ENCODE measurements around the gene PAN2.
A peak's percentile ranks its signal among the peaks of the same experiment; 100 is the strongest.
"Not testable (repeated sequence)": the region's sequence is repeated elsewhere in the genome, so short reads cannot be mapped to it uniquely, and the experiment has no call there.

PAN2 gene

DNA sequence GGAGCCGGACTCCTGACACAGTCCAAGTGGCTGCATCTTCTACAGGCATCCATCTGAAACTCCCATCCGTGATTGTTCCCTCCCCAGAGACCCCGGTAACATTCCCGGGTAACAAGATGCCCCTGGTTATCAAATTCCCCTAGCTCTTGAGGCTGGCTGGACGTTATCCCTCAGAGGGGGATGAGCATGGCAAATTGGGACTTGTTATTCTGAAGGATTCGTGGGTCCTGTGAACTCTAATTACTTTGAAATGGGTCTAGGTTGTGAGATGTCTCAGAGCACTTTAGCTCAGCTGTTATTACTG lies 642 bp upstream of the PAN2 start:
- Mint-ChIP-seq H3K27ac (peak overlapping the region; percentile 99), H3K9me3 (no peaks in the 10 kb centered on the region), H3K4me3 (peak overlapping the region; percentile 94), H3K4me1 (peaks cover 57% of the 10 kb centered on the region), H3K36me3 (peaks cover 11% of the 10 kb centered on the region), H3K27me3 (no peaks in the 10 kb centered on the region)
- CTCF ChIA-PET, result no interaction called here
- no peak for DNase-seq

DNA sequence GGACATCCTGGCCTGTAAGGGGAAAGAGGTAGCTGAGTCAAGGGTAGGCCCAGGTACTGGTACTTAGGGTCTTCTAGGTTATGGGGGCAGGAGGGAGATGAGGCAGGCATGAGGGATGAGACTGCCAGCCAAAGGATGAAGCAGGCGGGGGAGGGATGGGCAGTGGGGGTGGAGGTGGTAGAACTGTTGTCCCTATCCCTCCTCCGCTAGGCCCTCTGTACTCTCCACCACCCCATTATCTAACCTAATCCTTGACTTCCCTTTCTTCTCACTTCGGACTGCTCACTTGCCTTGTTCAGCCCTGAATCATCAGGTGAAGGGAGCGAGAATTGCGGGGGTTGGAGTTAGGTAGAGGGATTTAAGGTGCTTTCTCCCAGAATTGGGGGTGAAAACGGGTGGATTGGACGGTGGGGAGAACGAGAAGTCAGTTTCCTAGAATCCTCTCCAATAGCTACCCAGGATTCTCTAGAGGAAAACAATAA lies 562 bp downstream of the PAN2 start:
- H3K36me3 Mint-ChIP-seq, result peaks cover 5% of the 10 kb centered on the region
- no peak for DNase-seq
- no peaks in the 10 kb centered on the region for H3K9me3 Mint-ChIP-seq
- peak overlapping the region; percentile 99 for H3K27ac Mint-ChIP-seq
- H3K4me1 Mint-ChIP-seq, result peaks cover 45% of the 10 kb centered on the region
- H3K27me3 Mint-ChIP-seq, result no peaks in the 10 kb centered on the region
- CTCF ChIA-PET, result interaction anchor here (1.2 to 1.7 kb wide), 2 partner anchors 27 to 35 kb away, joined by 4 read pairs; partner anchors contain the start of gene STAT2
- H3K4me3 Mint-ChIP-seq, result peak overlapping the region; percentile 94

DNA sequence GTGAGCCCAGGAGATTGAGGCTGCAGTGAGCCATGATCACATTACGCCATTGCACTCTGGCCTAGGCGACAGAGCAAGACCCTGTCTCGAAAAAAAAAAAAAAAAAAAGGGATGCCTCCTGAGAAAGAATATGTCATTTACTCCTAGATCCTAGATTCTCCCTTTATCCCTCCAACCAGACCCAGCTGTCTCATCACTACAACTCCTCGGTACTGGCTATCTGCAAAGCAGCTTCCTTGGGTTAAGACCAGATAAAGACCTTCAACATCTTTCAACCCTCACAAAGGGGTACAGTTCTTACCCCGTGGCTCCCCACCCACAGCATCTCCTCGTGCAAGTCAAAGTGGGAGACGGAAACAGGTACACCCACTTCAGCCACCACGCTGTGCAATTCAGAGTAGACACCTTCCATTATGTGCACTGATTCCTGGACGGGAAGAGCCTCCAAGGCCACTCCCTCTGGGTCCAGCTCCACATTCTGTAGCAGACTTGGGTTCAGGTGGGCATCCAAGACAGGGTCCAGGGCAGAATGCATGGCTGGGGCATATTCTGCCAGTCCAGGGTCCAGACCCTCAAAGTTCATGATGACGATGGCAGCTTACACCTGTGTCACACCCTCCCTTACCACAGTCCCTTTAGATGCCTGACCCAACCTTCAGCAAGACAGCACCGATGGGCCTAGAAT lies 1.1 kb downstream of the PAN2 start:
- CTCF ChIA-PET, result interaction anchor here (0.6 to 1.7 kb wide), 4 partner anchors 14 to 34 kb away, joined by 3 to 4 read pairs (median 4); partner anchors contain the start of gene STAT2
- peak; percentile 23 for DNase-seq
- H3K4me1 Mint-ChIP-seq, result peaks cover 39% of the 10 kb centered on the region
- H3K27ac Mint-ChIP-seq, result peak overlapping the region; percentile 99
- no peaks in the 10 kb centered on the region for H3K9me3 Mint-ChIP-seq
- peaks cover 9% of the 10 kb centered on the region for H3K36me3 Mint-ChIP-seq
- no peaks in the 10 kb centered on the region for H3K27me3 Mint-ChIP-seq
- H3K4me3 Mint-ChIP-seq, result peak overlapping the region; percentile 94

DNA sequence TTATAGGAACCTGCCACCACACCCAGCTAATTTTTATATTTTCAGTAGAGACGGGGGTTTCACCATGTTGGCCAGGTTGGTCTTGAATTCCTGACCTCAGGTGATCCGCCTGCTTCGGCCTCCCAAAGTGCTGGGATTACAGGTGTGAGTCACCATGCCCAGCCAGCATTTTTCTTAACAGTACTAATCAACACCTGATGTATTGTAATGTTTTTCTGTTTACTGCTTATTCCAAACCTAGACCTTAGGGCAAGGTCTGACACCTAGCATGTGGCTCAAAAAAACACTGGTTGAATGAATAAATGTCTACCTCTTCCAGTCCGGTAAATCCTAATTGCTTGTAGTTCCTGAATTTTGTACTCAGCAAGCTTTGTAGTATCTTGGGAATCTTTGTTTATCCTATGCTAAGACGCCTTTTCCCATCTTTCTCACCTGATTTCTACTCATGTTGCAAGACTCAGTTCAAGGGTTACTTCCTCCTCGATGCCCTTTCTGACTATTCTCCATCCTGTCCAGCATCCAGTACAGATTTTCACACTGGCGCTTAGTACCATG lies 2.8 kb downstream of the PAN2 start:
- Mint-ChIP-seq H3K4me3 (no peak overlapping the region), H3K27me3 (no peaks in the 10 kb centered on the region), H3K9me3 (no peaks in the 10 kb centered on the region), H3K4me1 (peaks cover 25% of the 10 kb centered on the region), H3K27ac (peak overlapping the region; percentile 43), H3K36me3 (peaks cover 21% of the 10 kb centered on the region)
- no peak for DNase-seq
- CTCF ChIA-PET, result no interaction called here

GRCh38 chr12:56326533-56326932 lies 7.3 kb downstream of the PAN2 start:
- H3K36me3 Mint-ChIP-seq, result peaks cover 38% of the 10 kb centered on the region
- no peak overlapping the region for H3K27ac Mint-ChIP-seq
- H3K4me3 Mint-ChIP-seq, result no peak overlapping the region
- CTCF ChIA-PET, result no interaction called here
- H3K4me1 Mint-ChIP-seq, result peaks cover 3% of the 10 kb centered on the region
- no peaks in the 10 kb centered on the region for H3K9me3 Mint-ChIP-seq
- DNase-seq, result no peak
- H3K27me3 Mint-ChIP-seq, result no peaks in the 10 kb centered on the region

GRCh38 chr12:56326126-56326525 lies 7.7 kb downstream of the PAN2 start:
- Mint-ChIP-seq H3K4me3 (no peak overlapping the region), H3K27ac (no peak overlapping the region), H3K4me1 (no peaks in the 10 kb centered on the region), H3K36me3 (peaks cover 38% of the 10 kb centered on the region), H3K9me3 (no peaks in the 10 kb centered on the region), H3K27me3 (no peaks in the 10 kb centered on the region)
- CTCF ChIA-PET, result interaction anchor here (1.5 kb wide), 1 partner anchor 138 kb away, joined by 4 read pairs; no protein-coding TSS in a partner anchor
- no peak for DNase-seq

DNA sequence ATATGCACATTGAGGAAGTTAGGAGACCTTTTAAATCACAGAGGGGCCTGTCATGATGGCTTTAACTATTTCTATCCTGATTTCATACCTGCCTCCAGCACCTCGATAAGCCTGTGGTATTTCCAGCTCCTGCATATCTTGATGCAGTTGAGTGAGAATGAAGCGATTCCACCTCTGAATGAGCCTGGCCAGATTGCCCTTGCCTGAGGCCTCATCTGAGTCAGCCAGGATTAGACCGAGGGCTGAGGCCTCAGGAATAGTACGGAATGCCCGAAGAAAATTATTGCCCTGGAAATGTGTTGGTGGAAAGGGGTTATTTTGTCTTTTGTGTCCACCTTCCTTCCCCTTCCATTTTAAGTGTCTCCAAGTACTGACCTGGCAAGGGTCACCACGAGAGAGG lies 9.6 kb downstream of the PAN2 start:
- no peak for DNase-seq
- CTCF ChIA-PET, result interaction anchor here (0.6 kb wide), 1 partner anchor 327 kb away, joined by 3 read pairs; the partner anchor contains the start of gene SUOX
- no peaks in the 10 kb centered on the region for H3K9me3 Mint-ChIP-seq
- no peak overlapping the region for H3K4me3 Mint-ChIP-seq
- H3K27me3 Mint-ChIP-seq, result no peaks in the 10 kb centered on the region
- no peak overlapping the region for H3K27ac Mint-ChIP-seq
- H3K36me3 Mint-ChIP-seq, result peaks cover 43% of the 10 kb centered on the region
- no peaks in the 10 kb centered on the region for H3K4me1 Mint-ChIP-seq

DNA sequence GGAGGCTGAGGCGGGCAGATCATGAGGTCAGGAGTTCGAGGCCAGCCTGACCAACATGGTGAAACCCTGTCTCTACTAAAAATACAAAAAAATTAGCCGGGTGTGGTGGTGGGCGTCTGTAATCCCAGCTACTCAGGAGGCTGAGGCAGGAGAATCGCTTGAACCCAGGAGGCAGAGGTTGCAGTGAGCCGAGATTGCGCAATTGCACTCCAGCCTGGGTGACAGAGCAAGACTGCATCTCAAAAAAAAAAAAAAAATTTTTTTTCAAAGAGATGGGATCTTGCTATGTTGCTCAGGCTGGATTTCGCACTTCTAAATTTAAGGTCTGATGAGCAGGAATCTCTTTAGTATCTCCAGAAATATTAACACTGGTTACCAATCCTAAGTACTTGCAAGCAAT lies 12.2 kb downstream of the PAN2 start:
- peaks cover 40% of the 10 kb centered on the region for H3K36me3 Mint-ChIP-seq
- H3K4me3 Mint-ChIP-seq, H3K4me1 Mint-ChIP-seq, DNase-seq, H3K27me3 Mint-ChIP-seq, H3K9me3 Mint-ChIP-seq, CTCF ChIA-PET, H3K27ac Mint-ChIP-seq: not testable (repeated sequence)

DNA sequence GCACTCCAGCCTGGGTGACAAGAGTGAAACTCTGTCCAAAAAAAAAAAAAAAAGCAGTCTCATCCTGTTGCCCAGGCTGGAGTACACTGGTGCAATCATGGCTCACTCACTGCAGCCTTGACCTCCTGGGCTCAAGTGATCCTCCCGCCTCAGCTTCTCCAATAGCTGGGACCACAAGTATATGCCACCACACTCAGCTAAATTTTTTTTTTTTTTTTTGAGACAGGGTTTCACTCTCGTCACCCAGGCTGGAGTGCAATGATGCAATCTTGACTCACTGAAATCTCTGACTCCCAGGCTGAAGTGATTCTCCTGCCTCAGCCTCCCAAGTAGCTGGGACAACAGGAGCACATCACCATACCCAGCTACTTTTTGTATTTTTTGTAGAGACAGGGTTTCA lies 12.8 kb downstream of the PAN2 start:
- H3K27ac Mint-ChIP-seq, result no peak overlapping the region
- H3K4me3 Mint-ChIP-seq, result no peak overlapping the region
- H3K9me3 Mint-ChIP-seq, result no peaks in the 10 kb centered on the region
- H3K36me3 Mint-ChIP-seq, result peaks cover 36% of the 10 kb centered on the region
- CTCF ChIA-PET, result interaction anchor here (1.2 kb wide), 1 partner anchor 21 kb away, joined by 4 read pairs; no protein-coding TSS in a partner anchor
- no peaks in the 10 kb centered on the region for H3K27me3 Mint-ChIP-seq
- no peak for DNase-seq
- H3K4me1 Mint-ChIP-seq, result peaks cover 8% of the 10 kb centered on the region

GRCh38 chr12:56317675-56318074 lies 16.1 kb downstream of the PAN2 start:
- H3K27ac Mint-ChIP-seq, result no peak overlapping the region

DNA sequence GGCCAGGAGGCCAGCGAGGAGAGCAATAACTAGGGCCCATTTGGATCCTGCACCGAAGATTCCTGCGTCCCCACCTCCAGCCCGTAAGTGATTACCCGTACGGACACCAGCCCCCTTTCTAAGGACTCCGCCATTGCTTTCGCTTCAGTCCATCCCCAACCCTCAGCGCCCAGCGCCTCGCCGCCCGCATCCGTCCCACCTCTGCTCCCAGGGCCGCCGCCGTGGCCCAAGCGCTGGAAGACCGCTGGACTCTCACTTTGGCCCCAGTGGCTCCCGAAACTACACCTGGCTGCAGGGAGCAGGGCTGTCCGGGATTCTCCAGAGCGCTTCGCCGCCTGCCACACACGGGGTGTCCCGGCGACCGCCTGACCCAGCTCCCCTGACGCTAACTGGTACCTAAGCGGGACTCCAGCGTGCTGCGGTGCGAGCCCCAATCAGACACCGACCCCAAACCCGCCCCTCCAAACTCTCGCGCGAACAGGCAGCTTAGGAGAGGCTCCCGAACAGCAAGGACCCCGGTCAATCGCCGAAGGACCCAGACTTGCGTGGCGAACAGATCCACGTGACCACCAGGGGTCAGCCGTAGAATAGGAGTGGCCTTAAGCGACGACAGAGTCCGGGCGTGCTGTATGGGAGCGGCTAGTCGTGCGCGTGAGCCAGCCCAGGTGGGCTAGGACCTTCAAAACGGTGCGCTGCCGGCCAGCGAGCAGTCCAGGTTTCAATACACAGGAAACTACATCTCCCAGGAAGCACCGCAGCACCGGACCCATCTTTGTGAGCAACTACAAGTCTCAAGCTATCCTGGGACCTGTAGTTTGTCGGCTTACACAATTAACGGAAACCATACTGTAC lies 18.0 kb downstream of the PAN2 start, which contains the start of gene CNPY2:
TSS of gene CNPY2 (minus strand) at position 367 of the 852 bp plus-strand sequence. CDS start 771 bp downstream, outside the sequence.
- H3K36me3 Mint-ChIP-seq, result peaks cover 26% of the 10 kb centered on the region
- H3K4me1 Mint-ChIP-seq, result peaks cover 19% of the 10 kb centered on the region
- DNase-seq, result peak; percentile 98
- H3K27ac Mint-ChIP-seq, result peak within 1 kb of the TSS; percentile 93
- H3K4me3 Mint-ChIP-seq, result peak within 1 kb of the TSS; percentile 92
- H3K9me3 Mint-ChIP-seq, result no peaks in the 10 kb centered on the region
- CTCF ChIA-PET, result interaction anchor here (0.5 to 2.3 kb wide), 7 partner anchors 11 to 198 kb away, joined by 3 to 7 read pairs (median 3); partner anchors contain the start of genes CS and ZC3H10
- no peaks in the 10 kb centered on the region for H3K27me3 Mint-ChIP-seq

More at GRCh38 chr12:56317675-56318074, 16.1 kb downstream of the PAN2 start:
- Mint-ChIP-seq H3K4me3 (no peak overlapping the region), H3K9me3 (no peaks in the 10 kb centered on the region), H3K36me3 (peaks cover 28% of the 10 kb centered on the region), H3K4me1 (peaks cover 19% of the 10 kb centered on the region), H3K27me3 (no peaks in the 10 kb centered on the region)
- CTCF ChIA-PET, result interaction anchor here (1.0 to 1.1 kb wide), 2 partner anchors 20 to 147 kb away, joined by 3 to 4 read pairs; no protein-coding TSS in a partner anchor
- no peak for DNase-seq

DNA sequence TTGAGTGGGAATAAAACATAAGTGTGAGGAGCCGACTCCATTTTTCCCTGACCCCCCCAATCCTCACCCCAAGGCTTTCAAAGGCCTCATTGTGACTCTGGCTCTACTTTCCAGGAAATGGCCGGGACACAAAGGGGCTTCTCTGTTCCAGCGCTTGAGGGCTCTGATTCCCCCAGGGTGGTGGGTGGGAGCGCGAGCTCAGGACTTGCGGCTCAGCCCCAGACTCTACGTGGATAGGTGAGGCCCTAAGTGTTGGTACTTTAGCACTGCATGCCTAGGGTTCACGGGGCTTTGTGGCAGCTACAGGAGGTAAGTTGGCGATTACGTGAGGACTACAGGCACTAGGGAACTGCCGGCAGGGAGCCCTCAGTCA lies 18.6 kb downstream of the PAN2 start:
- H3K4me3 Mint-ChIP-seq, result peak overlapping the region; percentile 92
- H3K27ac Mint-ChIP-seq, result peak overlapping the region; percentile 93

GRCh38 chr12:56311003-56311402 lies 22.8 kb downstream of the PAN2 start:
- peaks cover 18% of the 10 kb centered on the region for H3K36me3 Mint-ChIP-seq
- CTCF ChIA-PET, result interaction anchor here (1.1 to 3.0 kb wide), 2 partner anchors 121 to 191 kb away, joined by 3 to 6 read pairs; partner anchors contain the start of gene SMARCC2
- no peak overlapping the region for H3K27ac Mint-ChIP-seq
- H3K9me3 Mint-ChIP-seq, result no peaks in the 10 kb centered on the region
- no peak overlapping the region for H3K4me3 Mint-ChIP-seq
- H3K27me3 Mint-ChIP-seq, result no peaks in the 10 kb centered on the region
- DNase-seq, result no peak
- peaks cover 11% of the 10 kb centered on the region for H3K4me1 Mint-ChIP-seq

More for the DNA sequence above, 18.6 kb downstream of the PAN2 start:
- peaks cover 19% of the 10 kb centered on the region for H3K4me1 Mint-ChIP-seq
- DNase-seq, result no peak
- no peaks in the 10 kb centered on the region for H3K9me3 Mint-ChIP-seq
- CTCF ChIA-PET, result interaction anchor here (0.5 to 2.3 kb wide), 4 partner anchors 10 to 149 kb away, joined by 3 to 7 read pairs (median 4); partner anchors contain the start of gene CS
- H3K36me3 Mint-ChIP-seq, result peaks cover 28% of the 10 kb centered on the region
- H3K27me3 Mint-ChIP-seq, result no peaks in the 10 kb centered on the region

DNA sequence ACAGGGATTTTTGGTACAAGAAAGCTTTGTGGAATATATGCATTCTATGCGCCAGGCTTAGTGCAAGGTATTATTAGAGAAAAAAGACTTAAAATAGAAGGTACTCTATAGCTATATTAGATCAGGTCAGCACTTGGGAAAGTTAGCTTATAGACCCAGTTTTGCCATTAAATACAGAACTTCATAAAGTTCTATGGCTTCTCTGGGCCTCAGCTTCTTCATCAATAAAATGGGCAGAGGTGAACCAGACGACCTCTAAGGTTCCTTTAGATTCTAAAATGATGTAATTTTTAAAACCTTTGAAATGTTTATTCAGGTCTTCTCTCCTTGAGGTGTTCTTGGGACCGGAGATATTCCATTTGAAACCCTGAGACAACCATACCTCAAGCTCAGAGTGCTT lies 25.1 kb downstream of the PAN2 start:
- Mint-ChIP-seq H3K36me3 (peaks cover 11% of the 10 kb centered on the region), H3K4me3 (no peak overlapping the region), H3K27me3 (no peaks in the 10 kb centered on the region), H3K9me3 (no peaks in the 10 kb centered on the region), H3K27ac (no peak overlapping the region), H3K4me1 (no peaks in the 10 kb centered on the region)
- CTCF ChIA-PET, result interaction anchor here (0.9 to 3.0 kb wide), 2 partner anchors 119 to 265 kb away, joined by 4 to 6 read pairs; partner anchors contain the start of gene SMARCC2
- DNase-seq, result no peak

All from activated naive CD4-positive, alpha-beta T cell treated with anti-CD3 and anti-CD28 coated beads, Interleukin-2, amount 10 ng/mL, durations not matched to agents 7 days and 5 days (primary cell).